OCI-LY1 (cell line): Measurements from ENCODE around the gene ZNF282.

Experiments used
- H2AFZ ChIP-seq: fragments of 200-600 bp; sonication (generic), shearing (Covaris generic); 2 replicates; pipeline ENCODE4 v1.6.0; 2014; ENCODE audit warnings: antibody characterized with exemption, mild to moderate bottlenecking, low read length
- H3F3A ChIP-seq: fragments of 200-600 bp; sonication (generic), shearing (Covaris generic); 2 replicates; pipeline ENCODE4 v1.6.0; 2014; ENCODE audit warnings: mild to moderate bottlenecking, antibody characterized with exemption, low read length, moderate library complexity; ENCODE audit not compliant: insufficient read depth
- H3K27ac ChIP-seq: fragments of 200-600 bp; sonication (generic); 2 replicates; pipeline ENCODE4 v1.5.1; 2014; ENCODE audit warnings: low read length, mixed run types, mild to moderate bottlenecking, low read depth; ENCODE audit not compliant: poor library complexity, severe bottlenecking
- H3K27me3 ChIP-seq: fragments of 200-600 bp; sonication (generic); 2 replicates; pipeline ENCODE4 v1.6.0; 2014; ENCODE audit warnings: antibody characterized with exemption, mild to moderate bottlenecking, low read length, moderate library complexity; ENCODE audit not compliant: insufficient read depth
- H3K36me3 ChIP-seq: fragments of 200-600 bp; sonication (generic); 2 replicates; pipeline ENCODE4 v1.6.1; 2014; ENCODE audit warnings: mild to moderate bottlenecking, antibody characterized with exemption, low read length, moderate library complexity, mixed read lengths; ENCODE audit not compliant: insufficient read depth
- H3K4me1 ChIP-seq: fragments of 200-600 bp; sonication (generic); 2 replicates; pipeline ENCODE4 v1.5.1; 2014; ENCODE audit warnings: mild to moderate bottlenecking, low read length, moderate library complexity; ENCODE audit not compliant: insufficient read depth, severe bottlenecking
- H3K4me2 ChIP-seq: fragments of 200-600 bp; sonication (generic), shearing (Covaris generic); 2 replicates; pipeline ENCODE4 v1.6.1; 2014; ENCODE audit warnings: low read length
- H3K4me3 ChIP-seq: fragments of 200-600 bp; sonication (generic); 2 replicates; pipeline ENCODE4 v1.5.1; 2014; ENCODE audit warnings: low read length, low read depth, mild to moderate bottlenecking, mixed read lengths; ENCODE audit not compliant: poor library complexity, severe bottlenecking
- H3K79me2 ChIP-seq: fragments of 200-600 bp; shearing (Covaris generic); 2 replicates; pipeline ENCODE4 v1.6.1; 2016; ENCODE audit warnings: mixed run types, low read length, mixed read lengths; ENCODE audit not compliant: insufficient read depth
- H3K9ac ChIP-seq: fragments of 200-600 bp; sonication (generic), shearing (Covaris generic); 2 replicates; pipeline ENCODE4 v1.6.1; 2014; ENCODE audit warnings: mild to moderate bottlenecking, low read length, mixed read lengths
- H3K9me2 ChIP-seq: fragments of 200-600 bp; sonication (generic), shearing (Covaris generic); 2 replicates; pipeline ENCODE4 v1.6.1; 2014; ENCODE audit warnings: low read depth, mild to moderate bottlenecking, low read length, mixed read lengths
- H3K9me3 ChIP-seq: fragments of 200-600 bp; shearing (Covaris generic); 2 replicates; pipeline ENCODE4 v1.6.1; 2014; ENCODE audit warnings: low read length, mixed read lengths
- H4K20me1 ChIP-seq: fragments of 200-600 bp; sonication (generic), shearing (Covaris generic); 2 replicates; pipeline ENCODE4 v1.6.0; 2016; ENCODE audit warnings: mild to moderate bottlenecking, low read length; ENCODE audit not compliant: insufficient read depth
- EZH2 ChIP-seq: fragments of 200-600 bp; sonication (generic), shearing (Covaris generic); IDR thresholded peaks from 2 replicates; pipeline ENCODE4 v1.8.0; 2017; ENCODE audit warnings: borderline replicate concordance, mixed run types, mild to moderate bottlenecking, antibody characterized with exemption, low read length, moderate library complexity, mixed read lengths
- TF ChIP-seq, protein P1 (sequence below): fragments of 200-600 bp; sonication (generic), shearing (Covaris generic); IDR thresholded peaks from 2 replicates; pipeline ENCODE4 v1.5.1; 2017; ENCODE audit warnings: mild to moderate bottlenecking, antibody characterized with exemption, low read length, moderate library complexity, mixed read lengths

Gene ZNF282

GRCh38 chr7:149181450-149181790 lies 13.9 kb upstream of the ZNF282 start:
- Histone ChIP-seq H4K20me1 (no peaks in the 10 kb centered on the region), H3K4me1 (no peaks in the 10 kb centered on the region), H3K4me2 (no peak overlapping the region), H3K27me3 (no peaks in the 10 kb centered on the region), H3K9me2 (no peaks in the 10 kb centered on the region), H2AFZ (no peak overlapping the region), H3K4me3 (no peak overlapping the region), H3F3A (no peaks in the 10 kb centered on the region), H3K9me3 (no peaks in the 10 kb centered on the region), H3K27ac (no peak overlapping the region), H3K36me3 (peaks cover 56% of the 10 kb centered on the region), H3K79me2 (no peaks in the 10 kb centered on the region), H3K9ac (no peak overlapping the region)
- TF ChIP-seq EZH2 = no peak
- TF ChIP-seq, protein P1, sequence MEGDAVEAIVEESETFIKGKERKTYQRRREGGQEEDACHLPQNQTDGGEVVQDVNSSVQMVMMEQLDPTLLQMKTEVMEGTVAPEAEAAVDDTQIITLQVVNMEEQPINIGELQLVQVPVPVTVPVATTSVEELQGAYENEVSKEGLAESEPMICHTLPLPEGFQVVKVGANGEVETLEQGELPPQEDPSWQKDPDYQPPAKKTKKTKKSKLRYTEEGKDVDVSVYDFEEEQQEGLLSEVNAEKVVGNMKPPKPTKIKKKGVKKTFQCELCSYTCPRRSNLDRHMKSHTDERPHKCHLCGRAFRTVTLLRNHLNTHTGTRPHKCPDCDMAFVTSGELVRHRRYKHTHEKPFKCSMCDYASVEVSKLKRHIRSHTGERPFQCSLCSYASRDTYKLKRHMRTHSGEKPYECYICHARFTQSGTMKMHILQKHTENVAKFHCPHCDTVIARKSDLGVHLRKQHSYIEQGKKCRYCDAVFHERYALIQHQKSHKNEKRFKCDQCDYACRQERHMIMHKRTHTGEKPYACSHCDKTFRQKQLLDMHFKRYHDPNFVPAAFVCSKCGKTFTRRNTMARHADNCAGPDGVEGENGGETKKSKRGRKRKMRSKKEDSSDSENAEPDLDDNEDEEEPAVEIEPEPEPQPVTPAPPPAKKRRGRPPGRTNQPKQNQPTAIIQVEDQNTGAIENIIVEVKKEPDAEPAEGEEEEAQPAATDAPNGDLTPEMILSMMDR = no peak

DNA sequence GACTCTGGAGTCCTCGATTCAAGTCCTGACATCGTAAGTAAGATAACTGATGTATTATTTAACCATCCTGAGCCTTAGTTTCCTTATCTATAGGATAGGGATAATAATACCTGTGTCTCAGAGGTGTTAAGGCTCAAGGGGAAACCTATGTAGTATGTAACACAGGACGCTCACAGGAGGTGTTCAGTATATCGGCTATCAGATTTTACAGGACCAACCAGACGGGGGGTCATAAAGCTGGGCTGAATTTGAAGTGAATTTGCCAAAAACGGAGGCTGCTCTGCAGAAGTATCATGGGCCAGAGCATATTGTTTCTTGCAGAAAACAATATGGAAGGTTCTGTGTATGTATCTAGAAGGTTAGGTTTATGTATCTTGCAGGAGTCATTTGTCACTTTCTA lies 11.1 kb upstream of the ZNF282 start:
- no peaks in the 10 kb centered on the region for H3K79me2 ChIP-seq
- H3K9me3 ChIP-seq = no peaks in the 10 kb centered on the region
- no peaks in the 10 kb centered on the region for H4K20me1 ChIP-seq
- H3K9me2 ChIP-seq = no peaks in the 10 kb centered on the region
- no peaks in the 10 kb centered on the region for H3K27me3 ChIP-seq
- no peak overlapping the region for H3K9ac ChIP-seq
- no peak overlapping the region for H3K4me2 ChIP-seq
- TF ChIP-seq, protein P1 = no peak
- no peak for TF ChIP-seq EZH2
- no peaks in the 10 kb centered on the region for H3K4me1 ChIP-seq
- H3K27ac ChIP-seq = no peak overlapping the region
- no peaks in the 10 kb centered on the region for H3F3A ChIP-seq
- peaks cover 33% of the 10 kb centered on the region for H3K36me3 ChIP-seq
- H2AFZ ChIP-seq = no peak overlapping the region
- H3K4me3 ChIP-seq = no peak overlapping the region

- Histone ChIP-seq H2AFZ (no peak overlapping the region), H4K20me1 (no peaks in the 10 kb centered on the region), H3K4me3 (no peak overlapping the region), H3K4me1 (no peaks in the 10 kb centered on the region), H3K4me2 (no peak overlapping the region), H3F3A (no peaks in the 10 kb centered on the region), H3K9me2 (no peaks in the 10 kb centered on the region), H3K9me3 (no peaks in the 10 kb centered on the region), H3K9ac (no peak overlapping the region), H3K27ac (no peak overlapping the region), H3K27me3 (peaks cover 4% of the 10 kb centered on the region; the same call in 1 of the 2 replicates), H3K79me2 (no peaks in the 10 kb centered on the region), H3K36me3 (no peaks in the 10 kb centered on the region)
- TF ChIP-seq EZH2 = no peak
- TF ChIP-seq, protein P1 = no peak
Measured at GRCh38 chr7:149188213-149188612, 7.1 kb upstream of the ZNF282 start.
